Measurements from ENCODE around the gene ARHGAP9.
A peak's percentile ranks its signal among the peaks of the same experiment; 100 is the strongest.

The ARHGAP9 gene

DNA sequence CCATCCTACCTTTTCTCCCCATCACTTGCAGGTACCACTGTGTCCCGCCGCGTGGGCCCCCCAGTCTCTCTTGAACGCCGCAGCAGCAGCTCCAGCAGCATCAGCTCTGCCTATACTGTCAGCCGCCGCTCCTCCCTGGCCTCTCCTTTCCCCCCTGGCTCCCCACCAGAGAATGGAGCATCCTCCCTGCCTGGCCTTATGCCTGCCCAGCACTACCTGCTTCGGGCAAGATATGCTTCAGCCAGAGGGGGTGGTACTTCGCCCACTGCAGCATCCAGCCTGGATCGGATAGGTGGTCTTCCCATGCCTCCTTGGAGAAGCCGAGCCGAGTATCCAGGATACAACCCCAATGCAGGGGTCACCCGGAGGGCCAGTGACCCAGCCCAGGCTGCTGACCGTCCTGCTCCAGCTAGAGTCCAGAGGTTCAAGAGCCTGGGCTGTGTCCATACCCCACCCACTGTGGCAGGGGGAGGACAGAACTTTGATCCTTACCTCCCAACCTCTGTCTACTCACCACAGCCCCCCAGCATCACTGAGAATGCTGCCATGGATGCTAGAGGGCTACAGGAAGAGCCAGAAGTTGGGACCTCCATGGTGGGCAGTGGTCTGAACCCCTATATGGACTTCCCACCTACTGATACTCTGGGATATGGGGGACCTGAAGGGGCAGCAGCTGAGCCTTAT lies 9.2 kb downstream of the ARHGAP9 start:
- peaks cover 24 to 52% of the 10 kb centered on the region in 2 donors for H3K4me1 Mint-ChIP-seq (ENCODE audit: low read depth in 2 of 2)
- H3K36me3 Mint-ChIP-seq (ENCODE audit: insufficient read depth) = peaks cover 73% of the 10 kb centered on the region
- no peak for ATAC-seq (replicated peaks)
- no peak overlapping the region for H3K4me3 Mint-ChIP-seq
- no peaks in the 10 kb centered on the region for H3K9me3 Mint-ChIP-seq
- peak overlapping the region in 1 of 2 donors; percentile 90 for H3K27ac Mint-ChIP-seq
- H3K27me3 Mint-ChIP-seq = no peaks in the 10 kb centered on the region
- no peak for DNase-seq

DNA sequence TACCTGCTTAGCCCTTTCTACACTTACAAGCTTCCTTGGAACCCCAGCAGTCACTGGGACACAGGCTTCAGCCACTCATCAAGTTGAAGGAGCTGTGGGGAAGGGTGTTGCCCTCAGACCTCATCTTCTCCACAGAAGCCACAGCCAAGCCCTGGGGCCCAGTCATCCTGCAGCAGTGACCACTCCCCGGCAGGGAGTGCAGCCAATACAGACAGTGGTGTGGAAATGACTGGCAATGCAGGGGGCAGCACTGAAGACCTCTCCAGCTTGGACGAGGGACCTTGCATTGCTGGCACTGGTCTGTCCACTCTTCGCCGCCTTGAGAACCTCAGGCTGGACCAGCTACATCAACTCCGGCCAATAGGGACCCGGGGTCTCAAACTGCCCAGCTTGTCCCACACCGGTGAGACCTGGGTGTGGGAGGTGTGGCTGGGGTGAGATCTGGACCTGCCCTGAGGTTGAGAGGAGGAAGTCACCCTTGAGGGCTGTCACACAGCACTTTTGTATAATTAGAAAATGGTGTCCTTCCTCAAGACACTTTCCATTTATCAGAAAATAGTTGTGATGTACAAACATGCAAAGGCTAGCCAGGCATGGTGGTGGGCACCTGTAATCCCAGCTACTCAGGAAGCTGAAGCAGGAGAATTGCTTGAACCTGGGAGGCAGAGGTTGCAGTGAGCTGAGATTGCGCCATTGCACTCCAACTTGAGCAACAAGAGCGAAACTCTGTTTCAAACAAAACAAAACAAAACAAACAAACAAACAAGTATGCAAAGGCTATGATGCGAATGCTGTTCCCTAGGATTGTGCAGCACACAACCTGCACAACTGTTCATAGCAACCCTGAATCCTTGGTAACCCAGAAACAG lies 10.1 kb downstream of the ARHGAP9 start:
- Mint-ChIP-seq H3K27me3 (peaks cover 0 to 8% of the 10 kb centered on the region in 2 donors), H3K4me3 (no peak overlapping the region), H3K27ac (peak overlapping the region in 1 of 2 donors; percentile 44), H3K4me1 (ENCODE audit: low read depth in 2 of 2) (peaks cover 22 to 49% of the 10 kb centered on the region in 2 donors), H3K36me3 (ENCODE audit: insufficient read depth) (peaks cover 67% of the 10 kb centered on the region), H3K9me3 (no peaks in the 10 kb centered on the region)
- DNase-seq = no peak
- no peak for ATAC-seq (replicated peaks)

DNA sequence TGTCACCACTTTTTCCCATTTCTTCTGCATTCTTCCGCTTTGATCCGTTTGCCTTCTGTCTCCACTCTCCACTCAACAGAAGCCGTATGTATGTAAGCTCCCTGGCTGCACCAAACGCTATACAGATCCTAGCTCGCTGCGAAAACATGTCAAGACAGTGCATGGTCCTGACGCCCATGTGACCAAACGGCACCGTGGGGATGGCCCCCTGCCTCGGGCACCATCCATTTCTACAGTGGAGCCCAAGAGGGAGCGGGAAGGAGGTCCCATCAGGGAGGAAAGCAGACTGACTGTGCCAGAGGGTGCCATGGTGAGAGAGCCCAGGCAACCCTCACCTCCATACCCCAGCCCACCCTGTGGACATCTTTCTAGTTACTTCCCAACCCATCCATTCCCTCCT lies 11.8 kb downstream of the ARHGAP9 start:
- Mint-ChIP-seq H3K36me3 (ENCODE audit: insufficient read depth) (peaks cover 51% of the 10 kb centered on the region), H3K27me3 (peaks cover 0 to 15% of the 10 kb centered on the region in 2 donors), H3K9me3 (no peaks in the 10 kb centered on the region), H3K4me1 (ENCODE audit: low read depth in 2 of 2) (peaks cover 12 to 38% of the 10 kb centered on the region in 2 donors), H3K27ac (peak overlapping the region; percentile 49 to 63), H3K4me3 (no peak overlapping the region)
- DNase-seq (no peak), ATAC-seq (replicated peaks) (no peak)

DNA sequence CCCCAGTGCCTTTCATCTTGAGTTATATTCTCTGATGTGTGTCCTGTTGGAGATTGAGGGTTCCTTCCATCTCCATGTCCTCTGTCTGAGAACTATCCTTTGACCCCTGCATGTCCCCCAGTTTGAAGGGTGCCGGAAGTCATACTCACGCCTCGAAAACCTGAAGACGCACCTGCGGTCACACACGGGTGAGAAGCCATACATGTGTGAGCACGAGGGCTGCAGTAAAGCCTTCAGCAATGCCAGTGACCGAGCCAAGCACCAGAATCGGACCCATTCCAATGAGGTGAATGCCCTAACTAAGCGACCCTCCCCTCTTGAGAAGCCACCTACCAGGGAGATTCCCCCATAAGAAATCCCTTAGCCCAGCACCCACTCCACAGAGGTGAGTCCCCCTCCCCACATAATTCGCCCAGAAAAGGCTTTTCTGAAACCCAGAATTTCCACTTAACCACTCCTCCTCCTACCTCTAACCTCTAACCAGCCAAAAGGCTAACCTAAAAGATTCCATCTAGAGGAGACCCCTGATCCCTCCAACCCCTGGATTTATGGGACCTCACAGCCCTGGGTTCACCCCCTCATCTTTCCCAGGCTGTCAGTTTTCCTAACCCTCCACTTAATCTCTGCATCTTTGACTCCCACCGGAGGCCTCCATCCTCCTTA lies 12.3 kb downstream of the ARHGAP9 start:
- Mint-ChIP-seq H3K4me1 (ENCODE audit: low read depth in 2 of 2) (peaks cover 18 to 43% of the 10 kb centered on the region in 2 donors), H3K27ac (peak overlapping the region; percentile 49 to 71), H3K4me3 (no peak overlapping the region), H3K36me3 (ENCODE audit: insufficient read depth) (peaks cover 48% of the 10 kb centered on the region), H3K27me3 (peaks cover 0 to 20% of the 10 kb centered on the region in 2 donors), H3K9me3 (no peaks in the 10 kb centered on the region)
- no peak for ATAC-seq (replicated peaks)
- DNase-seq = no peak

DNA sequence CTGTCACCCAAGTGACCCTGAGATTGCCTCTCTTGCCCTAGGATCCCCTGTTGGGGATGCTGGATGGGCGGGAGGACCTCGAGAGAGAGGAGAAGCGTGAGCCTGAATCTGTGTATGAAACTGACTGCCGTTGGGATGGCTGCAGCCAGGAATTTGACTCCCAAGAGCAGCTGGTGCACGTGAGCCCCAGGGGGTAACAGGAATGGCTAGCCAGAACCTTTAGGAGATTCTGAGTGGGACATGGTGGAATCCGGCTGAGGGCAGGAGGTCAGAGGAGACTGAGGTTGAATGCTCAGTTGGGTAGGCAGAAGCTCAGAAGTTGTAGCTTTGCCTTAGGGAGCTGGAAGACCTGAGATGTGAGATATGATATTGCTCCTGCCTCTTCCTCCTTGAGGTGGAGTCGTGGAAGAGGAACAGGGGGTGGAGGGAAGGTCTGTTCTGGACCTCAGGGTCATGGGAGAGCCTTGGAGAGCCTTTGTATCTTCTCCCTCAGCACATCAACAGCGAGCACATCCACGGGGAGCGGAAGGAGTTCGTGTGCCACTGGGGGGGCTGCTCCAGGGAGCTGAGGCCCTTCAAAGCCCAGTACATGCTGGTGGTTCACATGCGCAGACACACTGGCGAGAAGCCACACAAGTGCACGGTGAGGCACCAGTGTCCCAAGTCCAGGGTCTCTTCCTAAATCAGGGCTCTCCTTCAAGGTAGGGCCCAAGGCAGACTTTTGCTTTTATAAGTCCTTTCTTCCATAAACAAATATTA lies 13.7 kb downstream of the ARHGAP9 start:
- Mint-ChIP-seq H3K27me3 (peaks cover 0 to 34% of the 10 kb centered on the region in 2 donors), H3K4me1 (ENCODE audit: low read depth in 2 of 2) (peaks cover 27 to 43% of the 10 kb centered on the region in 2 donors), H3K36me3 (ENCODE audit: insufficient read depth) (peaks cover 34% of the 10 kb centered on the region), H3K4me3 (no peak overlapping the region), H3K27ac (peak overlapping the region in 1 of 2 donors; percentile 79), H3K9me3 (no peaks in the 10 kb centered on the region)
- DNase-seq (no peak), ATAC-seq (replicated peaks) (no peak)

DNA sequence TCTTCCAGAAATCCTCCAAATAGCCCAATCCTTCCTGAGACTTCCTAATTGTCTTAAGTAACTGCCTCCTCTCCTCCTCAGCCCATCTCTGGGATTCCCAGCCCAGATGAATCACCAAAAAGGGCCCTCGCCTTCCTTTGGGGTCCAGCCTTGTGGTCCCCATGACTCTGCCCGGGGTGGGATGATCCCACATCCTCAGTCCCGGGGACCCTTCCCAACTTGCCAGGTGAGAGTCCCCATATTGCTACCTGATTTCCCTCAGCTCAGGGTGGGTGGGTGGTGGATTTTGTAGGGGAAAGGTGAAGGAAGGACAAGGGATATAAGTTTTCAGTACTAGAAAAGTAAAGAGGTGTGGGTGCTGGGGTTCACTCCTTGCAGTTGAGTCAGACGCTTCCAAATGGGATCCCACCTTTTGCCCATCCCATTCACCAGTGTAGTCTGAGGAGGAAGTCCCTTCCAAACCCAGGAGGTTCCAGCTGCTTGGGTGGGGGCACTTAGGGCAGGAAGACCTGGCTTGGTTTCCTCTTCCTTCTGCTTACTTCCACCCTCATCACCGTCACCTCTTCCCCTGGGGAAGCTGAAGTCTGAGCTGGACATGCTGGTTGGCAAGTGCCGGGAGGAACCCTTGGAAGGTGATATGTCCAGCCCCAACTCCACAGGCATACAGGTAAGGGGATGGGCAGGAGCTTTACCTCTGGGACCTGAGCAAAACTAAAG lies 14.5 kb downstream of the ARHGAP9 start:
- peak overlapping the region; percentile 35 to 79 for H3K27ac Mint-ChIP-seq
- H3K4me1 Mint-ChIP-seq (ENCODE audit: low read depth in 2 of 2) = peaks cover 32 to 46% of the 10 kb centered on the region in 2 donors
- DNase-seq (no peak), ATAC-seq (replicated peaks) (no peak)
- no peak overlapping the region for H3K4me3 Mint-ChIP-seq
- no peaks in the 10 kb centered on the region for H3K9me3 Mint-ChIP-seq
- peaks cover 30% of the 10 kb centered on the region for H3K36me3 Mint-ChIP-seq (ENCODE audit: insufficient read depth)
- H3K27me3 Mint-ChIP-seq = peaks cover 4 to 42% of the 10 kb centered on the region in 2 donors

DNA sequence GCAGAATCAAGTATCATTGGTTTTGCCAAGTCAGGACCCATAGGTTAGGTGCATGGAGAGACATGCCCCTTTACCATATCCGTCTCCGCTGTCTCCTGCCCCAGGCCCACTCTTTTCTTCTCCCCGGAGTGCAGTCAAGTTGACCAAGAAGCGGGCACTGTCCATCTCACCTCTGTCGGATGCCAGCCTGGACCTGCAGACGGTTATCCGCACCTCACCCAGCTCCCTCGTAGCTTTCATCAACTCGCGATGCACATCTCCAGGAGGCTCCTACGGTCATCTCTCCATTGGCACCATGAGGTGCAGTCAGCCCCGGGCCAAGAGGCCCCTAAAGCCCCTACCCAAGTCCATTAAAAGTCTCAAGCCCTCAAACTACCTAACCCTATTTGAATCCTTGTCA lies 15.1 kb downstream of the ARHGAP9 start:
- ATAC-seq (replicated peaks) = no peak
- H3K9me3 Mint-ChIP-seq = no peaks in the 10 kb centered on the region
- DNase-seq = no peak
- no peak overlapping the region for H3K4me3 Mint-ChIP-seq
- H3K27me3 Mint-ChIP-seq = peaks cover 6 to 46% of the 10 kb centered on the region in 2 donors
- H3K27ac Mint-ChIP-seq = peak overlapping the region; percentile 35 to 79
- peaks cover 35 to 50% of the 10 kb centered on the region in 2 donors for H3K4me1 Mint-ChIP-seq (ENCODE audit: low read depth in 2 of 2)
- peaks cover 25% of the 10 kb centered on the region for H3K36me3 Mint-ChIP-seq (ENCODE audit: insufficient read depth)

DNA sequence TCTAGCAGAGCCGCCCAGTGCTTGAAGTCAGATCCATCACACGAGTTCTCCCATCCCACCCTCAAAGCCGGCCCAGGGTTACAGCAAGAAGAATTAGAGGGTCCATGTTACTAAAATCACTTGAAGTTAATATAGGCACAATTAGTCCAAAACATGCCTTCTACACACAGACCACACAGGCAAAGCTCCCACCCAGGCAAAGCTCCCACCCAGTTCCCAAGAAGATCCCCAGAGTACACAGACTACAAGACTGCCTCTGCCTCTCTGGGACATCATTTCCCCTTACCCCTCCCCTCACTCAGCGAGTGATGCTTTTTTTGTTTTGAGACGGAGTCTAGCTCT lies 16.8 kb downstream of the ARHGAP9 start:
- H3K4me3 Mint-ChIP-seq = peak overlapping the region; percentile 81 to 88
- H3K9me3 Mint-ChIP-seq = no peaks in the 10 kb centered on the region
- peaks cover 44 to 54% of the 10 kb centered on the region in 2 donors for H3K4me1 Mint-ChIP-seq (ENCODE audit: low read depth in 2 of 2)

DNA sequence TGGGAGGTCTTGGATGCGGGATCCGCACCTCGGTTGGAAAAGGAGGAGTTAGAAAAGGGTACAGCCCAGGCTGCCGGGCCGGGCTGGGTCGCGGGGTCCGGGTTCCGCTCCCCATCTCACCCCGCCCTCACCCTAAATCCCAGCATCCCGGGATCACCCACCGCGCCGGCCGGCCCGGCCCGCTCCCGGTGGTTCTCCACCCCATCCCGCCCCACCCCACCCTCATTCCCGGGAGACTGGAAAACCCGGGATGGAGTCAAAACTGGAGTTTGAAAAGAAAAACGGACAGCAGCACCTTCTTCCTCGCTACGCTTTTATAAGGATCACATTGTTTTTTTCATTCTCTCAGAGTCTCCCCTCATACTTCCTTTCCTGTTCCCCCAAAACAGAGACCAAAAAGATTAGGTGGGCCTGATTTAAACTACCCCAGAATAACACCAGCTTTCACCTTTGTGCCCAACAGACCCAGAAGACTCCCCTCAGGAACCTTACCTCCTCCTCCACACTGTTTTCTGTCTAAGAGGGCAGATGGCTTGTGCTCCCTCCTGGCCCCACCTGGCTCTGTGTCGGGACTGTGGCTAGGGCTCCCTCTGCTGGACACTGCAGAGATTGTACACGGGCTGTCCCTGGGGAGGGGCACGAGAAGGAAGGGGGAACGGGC lies 17.3 kb downstream of the ARHGAP9 start:
- H3K4me1 Mint-ChIP-seq (ENCODE audit: low read depth in 2 of 2) = peaks cover 42 to 50% of the 10 kb centered on the region in 2 donors
- ATAC-seq (replicated peaks) = peak; percentile 73
- H3K9me3 Mint-ChIP-seq = no peaks in the 10 kb centered on the region
- H3K27ac Mint-ChIP-seq = peak overlapping the region; percentile 51 to 89
- peaks cover 25% of the 10 kb centered on the region for H3K36me3 Mint-ChIP-seq (ENCODE audit: insufficient read depth)
- DNase-seq = peak; percentile 86 to 88 (median 87)
- H3K4me3 Mint-ChIP-seq = peak overlapping the region; percentile 81 to 88
- peaks cover 6 to 46% of the 10 kb centered on the region in 2 donors for H3K27me3 Mint-ChIP-seq

More for the DNA sequence above, 16.8 kb downstream of the ARHGAP9 start:
- ATAC-seq (replicated peaks) (no peak), DNase-seq (no peak)
- Mint-ChIP-seq H3K27me3 (peaks cover 6 to 46% of the 10 kb centered on the region in 2 donors), H3K36me3 (ENCODE audit: insufficient read depth) (peaks cover 25% of the 10 kb centered on the region), H3K27ac (peak overlapping the region; percentile 51 to 89)

DNA sequence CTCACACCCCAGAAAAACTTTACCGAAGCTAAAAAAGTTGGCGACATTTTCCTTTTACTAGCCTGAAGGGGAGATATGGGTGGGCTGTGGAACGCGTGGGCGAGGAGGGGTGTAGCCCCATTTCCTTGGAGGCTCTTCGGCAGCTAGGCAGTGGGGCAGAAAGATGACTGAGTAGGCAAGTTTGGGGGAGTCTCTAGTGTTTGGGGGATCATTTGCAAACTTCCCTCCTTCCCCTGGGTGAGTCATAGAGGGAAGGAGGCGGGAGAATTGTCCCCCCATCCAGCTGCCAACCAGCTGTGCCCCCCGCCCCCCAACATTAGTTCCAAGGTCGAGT lies 17.8 kb downstream of the ARHGAP9 start:
- no peaks in the 10 kb centered on the region for H3K9me3 Mint-ChIP-seq
- H3K27ac Mint-ChIP-seq = peak overlapping the region; percentile 49 to 89
- peaks cover 6 to 46% of the 10 kb centered on the region in 2 donors for H3K27me3 Mint-ChIP-seq
- peaks cover 39 to 45% of the 10 kb centered on the region in 2 donors for H3K4me1 Mint-ChIP-seq (ENCODE audit: low read depth in 2 of 2)
- peak overlapping the region; percentile 81 to 88 for H3K4me3 Mint-ChIP-seq
- DNase-seq (no peak), ATAC-seq (replicated peaks) (no peak)
- H3K36me3 Mint-ChIP-seq (ENCODE audit: insufficient read depth) = peaks cover 21% of the 10 kb centered on the region

DNA sequence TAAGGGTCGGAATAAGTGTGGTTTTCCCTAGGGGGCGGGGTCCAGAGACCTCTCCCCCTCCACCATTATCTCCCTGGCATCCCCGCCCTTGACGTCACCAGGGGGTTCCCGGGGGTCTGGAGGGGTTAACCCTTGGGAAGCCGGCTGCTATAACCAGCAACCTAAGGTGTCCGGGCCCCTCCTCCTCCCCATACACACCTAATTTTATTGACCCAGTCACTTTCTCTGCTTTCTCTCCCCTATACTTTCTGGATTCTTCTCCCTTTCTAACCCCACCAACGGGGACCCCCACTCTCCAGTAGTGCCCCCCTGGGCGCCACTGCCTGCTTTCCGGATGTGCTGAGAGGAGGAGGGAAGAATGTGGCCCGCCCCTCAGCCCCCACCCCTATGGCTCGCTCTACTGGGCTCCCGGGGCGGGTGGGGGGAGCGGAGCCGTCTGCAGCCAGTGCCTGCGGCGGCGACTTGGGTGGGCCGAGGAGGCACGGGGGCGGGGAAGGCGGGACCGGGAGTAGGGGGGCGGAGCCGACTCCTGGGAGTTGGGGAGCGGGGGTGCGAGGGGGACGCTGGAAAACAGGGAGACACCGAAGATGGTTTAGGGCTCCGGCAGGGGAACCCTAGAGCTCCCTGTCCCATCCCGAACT lies 18.3 kb downstream of the ARHGAP9 start:
- Mint-ChIP-seq H3K4me1 (ENCODE audit: low read depth in 2 of 2) (peaks cover 39 to 45% of the 10 kb centered on the region in 2 donors), H3K9me3 (no peaks in the 10 kb centered on the region), H3K27me3 (peaks cover 6 to 46% of the 10 kb centered on the region in 2 donors), H3K27ac (peak overlapping the region; percentile 49 to 89), H3K36me3 (ENCODE audit: insufficient read depth) (peaks cover 21% of the 10 kb centered on the region), H3K4me3 (peak overlapping the region; percentile 81 to 88)
- ATAC-seq (replicated peaks) (no peak), DNase-seq (no peak)

Data from effector memory CD8-positive, alpha-beta T cell (primary cell).